ENCODE results near the gene DUOXA1. TPM values are rescaled to one million over a fixed set of nuclear protein-coding genes. Genes with fewer than 3 reads are reported as not detected.
A peak's percentile ranks its signal among the peaks of the same experiment; 100 is the strongest.

DUOXA1 gene
- polyA plus RNA-seq, 1 donor (not counting 4 experiments of a cell fraction or from before 2014, with no cell fraction given), result 15.1 TPM

DNA sequence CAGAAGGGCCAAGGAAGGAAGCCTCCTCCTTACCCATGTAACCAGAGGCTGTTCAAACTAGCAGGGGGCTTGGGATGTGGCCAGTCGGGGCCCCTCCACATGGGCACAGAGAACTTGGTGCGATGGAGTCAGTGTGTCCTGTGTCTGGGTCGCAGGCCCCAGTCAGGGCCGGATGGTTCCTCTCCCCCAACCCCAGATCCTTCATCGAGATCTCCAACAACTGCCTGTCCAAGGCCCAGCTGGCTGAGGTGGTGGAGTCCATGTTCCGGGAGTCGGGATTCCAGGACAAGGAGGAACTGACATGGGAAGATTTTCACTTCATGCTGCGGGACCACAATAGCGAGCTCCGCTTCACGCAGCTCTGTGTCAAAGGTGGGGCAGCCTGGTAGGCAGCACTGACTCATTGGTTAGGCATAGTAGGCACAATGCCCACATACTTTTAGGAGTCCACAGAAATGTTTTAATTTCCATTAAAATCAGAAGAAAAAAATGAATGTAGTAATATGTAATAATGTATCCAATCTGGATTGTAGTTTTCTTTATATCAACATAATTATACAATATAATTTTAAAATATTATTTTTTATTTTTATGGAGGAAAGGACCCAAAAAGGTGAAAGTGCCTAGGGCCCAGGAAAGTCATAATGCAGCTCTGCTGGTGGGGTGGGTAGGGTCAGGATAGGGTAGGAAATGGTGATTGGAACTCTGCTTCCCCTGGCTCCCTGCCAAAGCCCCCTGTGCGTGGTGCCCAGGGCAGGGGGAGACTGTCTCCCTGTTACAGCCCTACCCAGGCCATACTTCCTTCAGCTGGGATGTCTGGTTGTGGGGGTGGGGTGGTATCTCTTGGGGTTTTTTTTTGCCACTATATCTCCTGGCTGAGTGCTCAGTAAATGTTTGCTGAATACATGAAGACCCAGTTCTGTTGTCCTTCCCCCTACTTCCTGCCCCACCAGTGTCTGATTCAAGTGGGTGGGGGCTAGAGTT, 18.7 kb upstream of the DUOXA1 start:
- H3K9ac ChIP-seq (ENCODE audit: control insufficient read depth, extremely low read depth, insufficient read depth, low read length), result no peak overlapping the region
- dilution Hi-C loops (cut with MboI; ENCODE audit: extremely low pct_ligation_motif_present, low sequenced_read_pairs), result no loop called here
- peaks cover 25 to 30% of the 10 kb centered on the region in 2 experiments for H3K36me3 ChIP-seq (ENCODE audit: control insufficient read depth in 2 of 2, extremely low read depth in 1 of 2, insufficient read depth in 2 of 2, low read length in 2 of 2)
- peak overlapping the region; percentile 47 for H3K27ac ChIP-seq (ENCODE audit: control insufficient read depth, insufficient read depth, low read length)
- no peak overlapping the region for H3K4me3 ChIP-seq (ENCODE audit: control insufficient read depth in 2 of 3, extremely low read depth in 1 of 3, insufficient read depth in 2 of 3, low read depth in 1 of 3, low read length in 3 of 3)
- peaks cover 3% of the 10 kb centered on the region for H3K9me1 ChIP-seq (ENCODE audit: control insufficient read depth, extremely low read depth, insufficient read depth, low read length)
- H3K79me2 ChIP-seq (ENCODE audit: control insufficient read depth, insufficient read depth, low read length), result no peaks in the 10 kb centered on the region
- H3K4me1 ChIP-seq (ENCODE audit: control insufficient read depth, extremely low read depth, insufficient read depth, low read length), result peaks cover 24% of the 10 kb centered on the region
- H3K9me3 ChIP-seq (ENCODE audit: control insufficient read depth, low read depth, low read length), result no peaks in the 10 kb centered on the region
- peak overlapping the region; percentile 62 for H3K4me2 ChIP-seq (ENCODE audit: control insufficient read depth, extremely low read depth, insufficient read depth, low read depth, low read length)
- FAIRE-seq (peak; percentile 84), DNase-seq (ENCODE audit: low read depth, low spot score) (no peak)
- H2AFZ ChIP-seq (ENCODE audit: control insufficient read depth, low read length), result no peak overlapping the region
- no peak for TF ChIP-seq EZH2 (IDR thresholded peaks at IDR 0.05; ENCODE audit: low read length)
- no peak for TF ChIP-seq CTCF (optimal IDR thresholded peaks at IDR 0.05 in 1 of 3, IDR thresholded peaks at IDR 0.05 in 1 of 3, conservative IDR thresholded peaks at IDR 0.05 in 1 of 3; ENCODE audit: extremely low read depth in 1 of 3, insufficient read depth in 2 of 3, low read length in 3 of 3)
- no peaks in the 10 kb centered on the region for H4K20me1 ChIP-seq (ENCODE audit: control insufficient read depth, extremely low read depth, insufficient read depth, low read length)
- H3K27me3 ChIP-seq (ENCODE audit: control insufficient read depth, extremely low read depth, insufficient read depth, low read length), result no peaks in the 10 kb centered on the region

DNA sequence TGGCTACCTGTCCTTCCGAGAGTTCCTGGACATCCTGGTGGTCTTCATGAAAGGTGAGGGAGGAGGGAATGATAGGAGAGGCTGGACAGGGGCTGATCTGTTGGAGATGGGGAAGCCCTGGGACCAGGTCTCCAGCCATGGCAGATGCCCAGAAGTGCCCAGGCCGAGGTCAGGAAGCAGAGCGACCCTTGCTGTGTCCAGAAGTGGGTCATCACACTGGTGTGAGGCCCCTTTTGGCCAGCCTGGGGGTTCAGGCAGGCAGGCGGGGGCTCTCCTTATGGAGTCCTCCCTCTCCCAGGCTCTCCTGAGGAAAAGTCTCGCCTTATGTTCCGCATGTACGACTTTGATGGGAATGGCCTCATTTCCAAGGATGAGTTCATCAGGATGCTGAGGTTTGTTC, 17.9 kb upstream of the DUOXA1 start:
- Histone ChIP-seq H3K4me2 (ENCODE audit: control insufficient read depth, extremely low read depth, insufficient read depth, low read depth, low read length) (no peak overlapping the region), H3K9me1 (ENCODE audit: control insufficient read depth, extremely low read depth, insufficient read depth, low read length) (peaks cover 3% of the 10 kb centered on the region), H3K4me3 (ENCODE audit: control insufficient read depth in 2 of 3, extremely low read depth in 1 of 3, insufficient read depth in 2 of 3, low read depth in 1 of 3, low read length in 3 of 3) (no peak overlapping the region), H4K20me1 (ENCODE audit: control insufficient read depth, extremely low read depth, insufficient read depth, low read length) (no peaks in the 10 kb centered on the region), H3K27me3 (ENCODE audit: control insufficient read depth, extremely low read depth, insufficient read depth, low read length) (no peaks in the 10 kb centered on the region), H2AFZ (ENCODE audit: control insufficient read depth, low read length) (no peak overlapping the region), H3K9ac (ENCODE audit: control insufficient read depth, extremely low read depth, insufficient read depth, low read length) (no peak overlapping the region), H3K27ac (ENCODE audit: control insufficient read depth, insufficient read depth, low read length) (peak overlapping the region; percentile 43), H3K4me1 (ENCODE audit: control insufficient read depth, extremely low read depth, insufficient read depth, low read length) (peaks cover 24% of the 10 kb centered on the region), H3K9me3 (ENCODE audit: control insufficient read depth, low read depth, low read length) (no peaks in the 10 kb centered on the region), H3K79me2 (ENCODE audit: control insufficient read depth, insufficient read depth, low read length) (no peaks in the 10 kb centered on the region), H3K36me3 (ENCODE audit: control insufficient read depth in 2 of 2, extremely low read depth in 1 of 2, insufficient read depth in 2 of 2, low read length in 2 of 2) (peaks cover 28 to 37% of the 10 kb centered on the region in 2 experiments)
- TF ChIP-seq EZH2 (IDR thresholded peaks at IDR 0.05; ENCODE audit: low read length), result no peak
- no peak for TF ChIP-seq CTCF (optimal IDR thresholded peaks at IDR 0.05 in 1 of 3, IDR thresholded peaks at IDR 0.05 in 1 of 3, conservative IDR thresholded peaks at IDR 0.05 in 1 of 3; ENCODE audit: extremely low read depth in 1 of 3, insufficient read depth in 2 of 3, low read length in 3 of 3)
- dilution Hi-C loops (cut with MboI; ENCODE audit: extremely low pct_ligation_motif_present, low sequenced_read_pairs), result no loop called here
- FAIRE-seq, result no peak
- no peak for DNase-seq (ENCODE audit: low read depth, low spot score)

Measured in keratinocyte (primary cell).